HG02798 (cell line): ENCODE measurements around the gene MPPED2.
"Not testable (repeated sequence)": the region's sequence is repeated elsewhere in the genome, so short reads cannot be mapped to it uniquely, and the experiment has no call there.

Source experiments
- ATAC-seq: cut with Tn5 transposase; IDR thresholded peaks from one replicate; pipeline ENCODE4 v1.9.1; 2021; ENCODE audit warnings: mild to moderate bottlenecking; ENCODE audit not compliant: unreplicated experiment, poor library complexity

Gene MPPED2

DNA sequence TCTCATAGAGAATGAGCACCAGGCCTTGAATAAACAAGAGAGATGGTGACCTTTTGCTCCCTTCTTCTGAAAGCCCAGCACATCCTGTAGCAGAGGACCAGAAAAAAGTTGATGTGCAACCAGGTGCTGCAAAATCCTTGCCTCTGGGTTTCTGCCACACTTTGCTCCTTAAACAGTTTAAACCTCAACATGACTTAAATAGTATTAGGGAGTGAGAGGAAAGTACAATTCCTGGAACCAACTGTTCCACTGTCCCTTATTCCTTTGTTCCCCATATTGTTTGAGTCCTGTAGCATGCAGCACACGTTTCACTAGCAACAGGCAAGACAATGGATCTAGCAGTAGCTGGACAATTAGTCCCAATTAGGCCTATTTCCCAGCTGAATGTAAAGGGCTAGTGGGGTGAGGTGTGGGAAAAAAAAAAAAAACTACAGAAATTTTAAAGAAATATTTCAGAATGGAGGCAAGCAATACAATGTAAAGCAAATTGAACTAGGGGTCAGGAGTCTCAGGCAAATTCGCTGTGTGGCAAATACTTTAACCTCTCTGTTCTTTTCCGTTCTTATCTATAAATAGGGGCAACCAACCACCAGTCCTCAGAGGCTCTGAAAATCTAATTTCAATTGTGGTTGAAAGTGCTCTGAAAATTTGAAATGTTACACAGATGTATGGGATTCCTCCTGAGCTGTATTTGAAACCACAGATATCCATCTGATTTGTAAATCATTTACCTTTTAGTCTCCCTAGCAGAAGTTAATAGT, 6.6 kb downstream of the MPPED2 start:
- no peak for ATAC-seq

DNA sequence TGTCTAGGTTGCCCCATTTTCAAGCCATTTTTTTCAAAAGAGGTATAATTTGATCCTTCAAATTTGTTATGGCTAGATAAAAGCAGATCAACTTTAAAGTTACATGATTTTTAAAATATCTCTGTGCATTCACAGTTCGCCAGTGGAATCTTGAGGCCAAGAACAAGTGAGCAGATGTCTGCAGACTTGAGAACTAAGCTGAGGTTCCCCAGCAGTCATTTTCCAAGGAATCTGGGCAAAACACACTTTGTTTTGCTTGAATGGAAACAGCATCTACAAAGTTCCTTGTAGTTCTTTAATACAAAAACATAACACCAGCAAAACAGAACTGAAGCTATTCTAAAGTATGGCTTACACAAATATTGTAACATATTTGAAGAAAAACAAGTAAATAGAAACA, 7.7 kb downstream of the MPPED2 start:
- no peak for ATAC-seq

DNA sequence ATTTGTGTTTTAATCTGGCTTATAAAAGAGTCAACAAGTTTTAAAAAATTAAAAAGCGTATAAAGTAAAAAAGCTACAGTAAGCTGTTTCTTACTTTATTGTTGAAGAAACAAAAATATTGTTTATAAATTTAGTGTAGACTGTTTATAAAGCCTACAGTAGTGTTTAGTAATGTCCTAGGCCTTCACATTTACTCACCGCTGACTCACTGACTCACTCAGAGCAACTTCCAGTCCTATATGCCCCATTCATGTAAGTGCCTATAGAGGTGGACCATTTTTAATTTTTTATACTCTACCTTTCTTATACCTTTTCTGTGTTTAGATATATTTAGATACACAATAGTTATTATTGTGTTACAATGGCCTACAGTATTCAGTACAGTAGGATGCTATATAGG, 12.2 kb downstream of the MPPED2 start:
- ATAC-seq = no peak

DNA sequence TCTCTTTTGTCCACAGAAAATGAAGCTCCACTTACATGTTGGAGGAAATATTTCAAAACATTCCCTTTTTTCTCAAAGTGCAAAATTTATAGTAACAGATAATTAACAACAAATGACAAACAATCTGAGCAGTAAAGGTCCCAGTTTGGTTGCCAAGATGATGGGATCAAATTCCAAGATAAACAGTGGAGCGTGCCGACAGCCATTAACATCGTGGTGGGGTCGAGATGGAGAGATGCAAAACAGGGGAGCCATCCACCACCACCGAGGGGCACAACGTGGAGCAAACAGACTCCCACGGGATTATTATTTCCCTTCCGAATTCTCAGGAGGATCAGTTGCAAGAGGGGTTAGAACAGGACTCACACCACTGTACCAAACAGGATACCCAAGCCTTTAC, 17.2 kb downstream of the MPPED2 start:
- ATAC-seq = no peak

DNA sequence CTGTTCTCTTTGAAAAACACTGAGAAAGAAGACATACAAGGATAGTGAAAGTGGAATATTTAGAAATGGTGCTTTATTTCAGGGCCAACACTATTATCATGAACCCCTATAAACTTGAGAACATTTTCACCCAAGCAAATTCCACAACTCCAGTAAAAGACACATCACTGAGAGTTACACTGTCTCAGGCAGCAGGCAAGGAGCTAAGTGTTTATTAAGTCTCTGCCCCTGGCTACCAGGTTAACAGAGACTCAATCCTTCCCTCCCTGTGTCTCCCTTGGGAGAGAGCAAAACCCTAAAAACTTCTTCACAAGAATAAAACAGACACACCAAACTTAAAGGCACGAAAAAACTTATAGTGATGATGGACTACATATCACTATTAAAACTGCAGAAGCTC, 18.5 kb downstream of the MPPED2 start:
- ATAC-seq = no peak

DNA sequence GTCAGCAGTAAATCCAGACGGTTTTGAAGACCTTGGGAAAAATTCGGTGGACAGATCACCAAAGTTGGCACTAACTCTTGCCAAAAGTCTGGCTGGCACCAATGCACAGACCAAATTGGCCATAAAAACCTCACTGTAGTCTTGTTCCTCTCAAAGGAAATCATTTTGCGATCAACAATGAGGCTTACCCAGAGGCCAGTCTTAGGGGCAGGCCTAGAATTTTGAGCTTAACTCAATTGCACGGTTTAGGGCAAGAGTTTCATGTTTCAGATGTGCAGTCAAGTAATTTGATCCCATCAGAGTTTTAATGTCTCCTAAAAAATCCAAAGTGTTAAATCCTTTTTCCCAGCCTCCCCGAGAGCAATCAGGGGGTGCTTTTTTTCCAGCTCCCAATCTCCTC, 19.0 kb downstream of the MPPED2 start:
- ATAC-seq = no peak

DNA sequence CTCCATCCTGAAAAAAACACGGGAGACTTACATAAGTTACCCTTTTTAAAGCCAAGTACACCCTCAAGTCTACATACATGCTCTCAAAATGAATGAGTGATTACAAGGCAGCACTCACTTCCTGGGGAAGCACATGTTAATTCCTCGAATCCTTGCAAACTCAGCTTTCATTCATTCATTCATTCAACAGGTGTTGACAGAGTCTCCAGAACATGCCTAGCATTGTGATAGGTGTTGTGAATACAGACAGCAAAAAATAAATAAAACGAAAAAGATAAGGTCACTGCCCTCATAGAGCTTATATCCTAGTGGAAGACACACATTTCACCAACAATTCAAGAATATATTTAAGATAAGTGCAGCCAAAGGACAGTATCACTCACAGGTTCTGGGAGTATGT, 19.7 kb downstream of the MPPED2 start:
- no peak for ATAC-seq

DNA sequence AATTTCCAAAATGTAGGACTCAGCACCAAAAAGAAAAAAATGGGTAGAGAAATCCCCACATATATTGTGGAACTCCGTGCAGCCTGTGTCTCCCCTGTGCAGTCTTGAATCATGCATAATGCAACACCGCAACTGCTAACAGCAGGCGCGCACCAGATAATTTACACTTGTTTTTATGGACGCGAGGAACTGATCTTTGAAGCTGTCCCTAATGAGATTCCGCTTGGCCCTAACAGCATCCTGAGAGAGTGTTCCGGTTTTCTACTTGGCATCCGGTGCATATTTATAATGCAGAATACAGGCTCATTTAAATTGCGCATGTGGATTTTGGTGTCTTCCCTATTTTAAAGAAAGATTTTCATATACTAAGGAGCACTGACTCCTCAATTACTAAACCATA, 21.1 kb downstream of the MPPED2 start:
- ATAC-seq = no peak

DNA sequence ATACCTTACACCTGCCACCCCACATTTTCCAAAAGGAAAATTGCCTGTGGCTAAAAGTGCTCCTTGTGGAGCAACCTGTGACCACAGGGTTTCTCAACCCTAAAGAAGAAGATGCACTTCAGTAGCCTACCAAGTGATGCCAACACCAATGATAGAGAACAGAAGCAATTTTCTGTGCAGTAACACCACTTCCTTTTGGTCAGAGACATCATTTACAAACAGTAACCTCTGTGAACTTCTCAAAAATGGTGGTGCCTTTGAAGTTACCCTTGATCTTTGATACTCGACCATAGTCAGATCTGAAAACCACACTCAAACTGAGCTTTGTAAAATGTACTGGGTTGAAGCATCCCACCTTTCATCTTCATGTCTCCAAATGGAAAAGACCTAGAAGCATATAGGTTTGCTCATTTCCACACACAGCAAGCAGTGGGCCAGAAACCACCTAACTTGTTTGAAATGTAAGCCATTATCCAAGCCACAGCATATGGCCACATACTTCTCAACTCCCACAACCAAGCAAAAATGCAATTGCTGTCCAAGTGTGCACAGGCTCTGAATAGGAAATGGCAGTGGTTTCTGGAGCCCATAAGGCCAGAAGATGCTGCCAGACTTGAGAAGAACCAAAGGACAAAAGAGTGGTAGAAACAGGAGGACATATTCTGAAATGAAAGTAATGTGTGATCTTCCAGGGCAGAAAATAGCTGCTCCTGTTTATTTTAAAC, 24.3 kb downstream of the MPPED2 start:
- ATAC-seq = no peak

DNA sequence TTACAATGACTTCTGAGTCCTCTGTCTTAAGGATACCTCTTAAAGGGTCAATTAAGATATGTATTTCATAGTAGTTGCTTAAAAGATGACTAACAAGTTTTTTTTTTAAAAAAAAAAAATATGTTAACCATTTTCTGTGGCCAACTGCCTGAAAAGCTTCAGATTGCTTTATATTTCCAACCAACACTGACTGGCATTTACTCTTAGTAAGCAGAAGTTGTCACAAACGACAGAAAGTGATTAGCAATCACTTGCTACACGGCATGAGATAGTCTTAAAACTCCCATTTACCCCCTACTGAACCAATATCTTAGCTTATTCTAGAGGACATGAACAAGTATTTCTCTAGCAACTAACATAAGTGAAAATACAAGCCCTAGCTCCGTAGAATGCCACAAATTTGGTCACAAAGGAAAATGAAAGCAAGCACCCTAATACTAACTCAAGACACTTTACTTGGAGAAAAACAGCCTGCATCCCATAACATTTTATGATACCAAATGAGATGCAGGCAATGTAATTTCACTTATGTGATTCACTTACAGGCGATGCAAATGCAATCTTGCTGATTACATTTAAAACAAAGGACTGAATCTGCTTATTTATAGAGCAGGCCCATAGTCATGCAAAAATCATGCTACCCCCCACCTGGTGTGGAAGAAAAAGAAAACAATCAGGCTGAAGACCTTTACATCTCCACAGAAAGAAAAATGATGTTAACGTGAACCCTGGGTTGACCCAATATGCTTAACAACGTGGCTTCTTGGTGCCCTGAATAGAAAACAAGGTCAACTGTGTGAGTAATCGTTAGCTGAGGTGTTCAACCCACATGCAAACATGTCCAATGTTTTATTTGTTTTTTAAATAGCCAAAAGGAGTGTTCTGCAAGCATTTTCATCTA, 25.7 kb downstream of the MPPED2 start:
- no peak for ATAC-seq

DNA sequence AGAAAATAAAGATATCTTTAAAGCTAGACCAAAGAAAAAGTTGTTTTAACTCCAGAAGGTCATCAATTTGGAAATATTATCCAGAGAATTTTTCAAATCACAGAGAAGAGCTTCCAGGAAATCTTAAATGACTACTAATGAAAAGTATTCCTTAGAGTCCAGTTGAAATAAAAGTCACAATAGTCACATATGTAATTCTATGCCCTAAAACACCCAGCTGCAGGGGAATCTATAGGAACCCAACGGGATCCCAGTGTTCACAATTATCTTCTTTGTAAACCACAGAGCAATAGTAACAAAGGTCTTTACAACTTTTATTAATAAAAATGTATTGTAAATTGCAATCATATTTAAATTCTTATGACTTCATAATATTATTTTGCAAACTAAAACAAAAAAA, 27.1 kb downstream of the MPPED2 start:
- no peak for ATAC-seq

DNA sequence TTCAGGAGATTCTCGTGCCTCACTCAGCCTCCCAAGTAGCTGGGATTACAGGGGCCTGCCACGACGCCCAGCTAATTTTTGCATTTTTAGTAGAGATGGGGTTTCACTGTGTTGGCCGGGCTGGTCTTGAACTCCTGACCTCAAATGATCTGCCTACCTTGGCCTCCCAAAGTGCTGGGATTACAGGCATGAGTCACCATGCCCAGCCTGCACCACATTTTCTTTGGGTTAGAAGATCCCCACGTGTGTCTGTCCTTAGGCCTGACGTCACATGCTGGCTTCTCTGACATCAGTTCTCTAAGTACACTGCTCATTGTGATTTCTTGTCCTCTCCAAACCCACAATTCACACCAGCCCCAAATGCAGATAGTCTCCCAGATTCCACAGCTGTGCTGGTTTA, 31.6 kb downstream of the MPPED2 start:
- not testable (repeated sequence) for ATAC-seq

DNA sequence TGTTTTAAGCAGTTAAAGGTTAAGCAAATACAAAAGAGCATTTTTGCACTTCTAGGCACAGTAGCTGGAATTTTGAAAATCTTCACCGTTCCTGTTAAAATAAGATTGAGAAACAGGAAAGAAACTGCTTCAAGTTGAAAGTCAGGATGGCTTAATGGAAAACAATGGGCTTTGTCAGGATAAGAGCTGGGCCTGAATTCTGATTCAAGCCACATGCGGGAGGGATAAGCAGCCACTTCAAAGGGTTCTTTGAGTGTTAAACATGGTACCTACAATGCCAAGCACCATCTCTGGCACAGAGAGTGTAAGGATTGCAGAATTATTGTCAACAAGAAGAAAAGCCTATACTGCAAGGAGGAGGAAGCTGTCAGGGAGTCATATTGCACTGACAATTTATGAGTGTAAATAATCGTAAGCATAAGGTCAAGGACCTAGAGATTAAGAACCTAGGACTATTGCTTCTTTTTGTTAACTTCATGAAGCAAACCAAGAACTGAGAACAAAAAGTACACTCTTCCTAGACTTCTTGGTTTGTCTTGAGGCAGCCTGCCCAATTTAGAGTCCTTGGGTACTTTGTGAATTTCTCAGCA, 32.5 kb downstream of the MPPED2 start:
- no peak for ATAC-seq

DNA sequence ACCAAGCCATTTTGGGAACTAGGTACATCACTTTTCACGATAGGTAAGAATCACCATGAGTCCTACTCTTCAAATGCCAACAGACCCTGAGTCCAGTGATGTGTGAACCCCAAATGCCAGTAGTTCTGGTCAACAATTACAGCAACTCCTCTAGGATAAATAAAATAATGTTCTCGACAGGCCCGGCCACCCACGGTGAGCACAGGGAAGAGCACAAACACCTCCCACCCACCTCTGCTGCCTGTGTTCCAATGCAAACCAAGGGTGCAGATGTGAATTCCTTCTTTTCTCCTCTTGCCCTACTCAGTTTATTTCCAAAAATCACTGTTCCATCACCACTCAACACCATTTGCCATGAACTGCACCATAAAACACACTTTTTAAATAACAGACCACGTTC, 33.3 kb downstream of the MPPED2 start:
- ATAC-seq = no peak

DNA sequence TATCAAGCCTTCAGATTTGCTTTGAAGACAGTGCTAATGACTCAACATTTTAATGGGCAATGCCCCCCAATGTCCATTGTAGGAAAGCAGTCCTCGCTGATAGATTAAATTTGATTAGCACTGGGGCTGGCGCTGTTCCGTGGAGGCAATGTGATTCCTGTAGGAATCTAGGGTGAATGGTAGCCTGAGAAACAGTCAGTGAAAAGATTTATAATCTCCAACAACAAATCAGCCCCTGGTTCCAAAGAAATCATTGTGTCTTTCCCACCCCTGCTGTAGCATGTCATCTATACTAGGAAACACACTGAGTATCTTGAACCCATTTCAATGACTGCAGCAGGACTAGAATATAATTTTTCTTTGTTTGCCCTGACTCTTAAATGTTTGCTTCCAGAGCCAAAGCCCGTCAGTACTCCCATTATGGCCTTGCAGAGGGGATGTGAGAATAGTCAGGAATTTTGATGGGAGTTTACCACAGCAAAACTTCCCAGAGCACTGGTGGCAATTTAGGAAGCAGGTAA, 36.1 kb downstream of the MPPED2 start:
- ATAC-seq = no peak

DNA sequence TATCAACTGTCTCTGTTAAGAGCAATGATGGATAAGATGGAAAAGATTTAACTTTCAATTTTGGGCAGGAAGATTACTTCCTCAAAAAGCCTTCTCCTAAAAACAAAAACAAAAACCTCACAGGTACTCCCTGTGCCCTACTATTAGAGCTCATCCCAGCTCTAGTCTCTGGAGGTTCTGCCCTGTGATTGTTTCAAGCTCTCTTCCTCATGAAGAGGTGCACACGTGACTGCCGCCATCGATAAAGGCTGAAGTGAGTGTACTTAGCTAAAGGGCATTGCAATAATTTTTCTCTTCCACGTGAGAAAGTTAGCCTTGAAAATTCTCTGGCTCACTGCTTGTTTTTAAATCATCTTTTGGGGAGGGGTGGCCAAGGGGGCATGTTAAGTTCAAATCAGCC, 36.6 kb downstream of the MPPED2 start:
- ATAC-seq = no peak

DNA sequence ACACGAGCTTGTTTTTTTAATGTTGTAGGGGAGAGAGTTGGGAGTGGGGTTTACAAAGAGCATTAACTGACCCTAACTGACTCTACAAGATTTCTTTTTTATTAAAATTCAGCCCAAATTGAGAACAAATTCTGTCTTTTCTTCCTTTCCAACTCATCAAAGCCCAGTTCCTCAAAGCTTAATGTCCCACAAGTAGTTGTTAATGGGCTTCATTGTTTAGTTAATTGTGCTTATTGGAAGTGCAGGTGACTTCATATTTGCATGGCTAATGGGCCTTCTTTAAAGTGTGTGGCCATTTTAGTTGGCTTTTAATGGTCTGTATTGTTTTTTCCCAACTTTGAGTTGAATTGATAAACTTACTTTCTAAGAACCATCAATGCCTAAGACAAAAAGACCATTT, 39.8 kb downstream of the MPPED2 start:
- ATAC-seq = no peak

DNA sequence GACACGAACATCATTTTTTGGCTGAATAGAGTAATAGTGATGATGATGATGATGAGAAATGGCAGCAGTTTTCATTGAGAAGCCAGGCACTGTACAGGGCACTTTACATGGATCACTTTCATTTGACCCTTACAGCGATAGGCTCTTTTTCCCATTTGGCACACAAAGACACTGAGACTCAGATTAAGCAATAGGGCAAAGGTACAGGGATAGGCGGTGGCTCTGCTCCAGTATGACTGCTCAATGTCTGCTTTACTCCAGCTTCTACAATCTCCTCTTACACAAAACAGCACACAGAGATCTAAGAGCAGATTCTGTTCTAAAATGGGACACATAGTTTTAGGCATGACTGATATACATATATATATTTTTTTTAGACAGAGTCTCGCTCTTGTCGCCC, 40.6 kb downstream of the MPPED2 start:
- no peak for ATAC-seq

DNA sequence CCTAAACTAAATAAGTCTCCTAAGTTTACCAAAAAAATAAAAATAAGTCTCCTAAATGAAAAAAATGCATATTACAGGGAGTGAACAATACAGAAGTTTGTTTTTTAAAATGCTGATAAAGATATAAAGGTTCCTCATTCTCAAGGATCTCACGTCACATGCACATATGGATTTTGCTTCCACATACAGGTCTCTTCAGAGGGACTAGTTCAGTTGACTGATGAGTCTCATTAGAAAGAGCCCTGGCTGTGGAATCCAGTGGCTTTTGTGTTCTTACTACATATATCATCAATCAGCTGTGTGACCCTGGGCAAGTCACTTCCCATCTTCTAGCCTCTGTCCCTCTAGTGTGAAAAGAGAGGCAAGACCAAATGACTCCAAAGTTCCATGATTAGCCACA, 43.1 kb downstream of the MPPED2 start:
- ATAC-seq = no peak

DNA sequence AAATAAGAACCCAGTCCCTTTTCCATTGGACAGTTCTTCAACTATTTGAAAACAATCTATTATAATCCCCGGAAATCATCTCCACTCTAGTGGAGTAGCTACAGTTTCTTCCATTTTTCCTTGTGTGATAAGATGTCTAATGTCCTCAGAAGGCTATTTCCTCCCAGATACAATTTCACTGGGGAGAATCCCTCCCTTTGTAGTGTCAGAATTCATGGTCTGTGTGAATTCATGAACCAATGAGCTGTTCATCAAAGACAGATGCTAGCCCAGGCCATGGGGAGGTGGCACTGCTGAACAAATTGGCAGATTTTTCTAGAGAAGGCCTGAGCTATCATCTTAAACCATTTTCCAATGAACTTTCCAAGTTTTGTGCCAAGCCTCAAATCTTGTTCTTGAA, 45.4 kb downstream of the MPPED2 start:
- ATAC-seq = no peak
